RWPE2 (cell line): ENCODE results near the gene TPSD1.

ENCODE experiments used
- ATAC-seq: fragments of 200-7000 bp; cut with Tn5 transposase; 3 replicates; pipeline ENCODE4 v1.9.1; 2021; ENCODE audit warnings: low read depth
- DNase-seq: peaks from one replicate; pipeline ENCODE4 v3.0.0-alpha.2; 2020; ENCODE audit warnings: low spot score
- H3K27ac ChIP-seq: fragments of 450-650 bp; 2 replicates; pipeline ENCODE4 v1.5.1; 2017; ENCODE audit warnings: mild to moderate bottlenecking; ENCODE audit not compliant: poor library complexity, severe bottlenecking
- H3K27me3 ChIP-seq: fragments of 250-450 bp; sonication (Bioruptor Pico); 2 replicates; pipeline ENCODE4 v1.5.1; 2021; ENCODE audit warnings: mild to moderate bottlenecking, moderate library complexity; ENCODE audit not compliant: insufficient read depth, poor library complexity, severe bottlenecking
- H3K36me3 ChIP-seq: fragments of 250-450 bp; sonication (Bioruptor Pico); 2 replicates; pipeline ENCODE4 v1.5.1; 2020; ENCODE audit warnings: low read depth, mild to moderate bottlenecking, moderate library complexity
- H3K4me1 ChIP-seq: fragments of 250-450 bp; sonication (Bioruptor Pico); 2 replicates; pipeline ENCODE4 v1.5.1; 2021; ENCODE audit warnings: mild to moderate bottlenecking, moderate library complexity; ENCODE audit not compliant: insufficient read depth, poor library complexity, severe bottlenecking
- H3K4me3 ChIP-seq: fragments of 250-450 bp; sonication (Bioruptor Pico); 2 replicates; pipeline ENCODE4 v1.5.1; 2021; ENCODE audit warnings: mild to moderate bottlenecking, moderate library complexity; ENCODE audit not compliant: severe bottlenecking
- H3K9me3 ChIP-seq: fragments of 250-450 bp; sonication (Bioruptor Pico); 2 replicates; pipeline ENCODE4 v1.5.1; 2021; ENCODE audit warnings: mild to moderate bottlenecking, moderate library complexity; ENCODE audit not compliant: severe bottlenecking
- CTCF ChIP-seq: fragments of 450-650 bp; IDR thresholded peaks from one replicate; pipeline ENCODE4 v1.5.1; 2017; ENCODE audit warnings: mild to moderate bottlenecking, moderate library complexity; ENCODE audit not compliant: poor library complexity, severe bottlenecking

TPSD1 gene

DNA sequence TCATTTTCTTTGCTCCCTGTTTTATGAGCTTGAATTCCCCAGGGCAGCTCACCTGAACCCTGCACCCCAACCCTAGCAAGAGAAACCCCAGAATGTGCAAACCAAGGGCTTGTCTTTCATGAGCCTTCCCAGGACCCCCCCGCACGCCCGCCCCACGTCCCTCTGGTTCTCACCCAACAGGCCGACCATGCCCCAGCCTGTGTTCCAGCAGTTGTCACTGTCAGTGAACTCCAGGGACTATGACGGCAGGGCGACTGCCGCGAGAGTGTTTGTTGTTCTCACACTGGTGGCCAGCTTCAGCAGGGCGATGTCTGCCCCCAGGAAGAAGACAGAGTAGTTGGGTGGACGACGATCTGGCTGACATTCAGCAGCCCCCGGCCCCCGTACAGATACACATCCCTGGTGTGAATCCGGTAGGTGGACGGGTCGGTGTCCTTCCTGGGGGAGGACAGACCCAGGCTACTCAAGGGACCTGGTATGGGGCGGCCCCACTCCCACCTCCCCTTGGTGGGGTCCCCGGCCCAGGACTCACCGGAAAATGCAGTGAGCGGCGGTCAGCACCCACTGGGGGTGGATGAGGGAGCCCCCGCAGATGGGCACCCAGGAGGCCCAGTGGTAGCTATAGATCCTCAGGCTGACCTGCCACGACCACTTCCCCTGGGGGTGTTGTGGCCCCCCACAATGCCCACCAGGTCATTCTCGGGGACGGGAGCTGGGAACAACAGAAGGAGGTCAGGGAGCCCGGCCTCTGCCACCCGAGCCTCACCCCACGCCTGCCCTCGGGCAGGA, 20.1 kb downstream of the TPSD1 start:
- no peak for TF ChIP-seq CTCF
- H3K36me3 ChIP-seq = no peaks in the 10 kb centered on the region
- no peak overlapping the region for H3K27ac ChIP-seq
- H3K9me3 ChIP-seq = no peaks in the 10 kb centered on the region
- DNase-seq (peak; percentile 60), ATAC-seq (no peak)
- H3K27me3 ChIP-seq = peaks cover 6% of the 10 kb centered on the region
- H3K4me3 ChIP-seq = no peak overlapping the region
- H3K4me1 ChIP-seq = no peaks in the 10 kb centered on the region

DNA sequence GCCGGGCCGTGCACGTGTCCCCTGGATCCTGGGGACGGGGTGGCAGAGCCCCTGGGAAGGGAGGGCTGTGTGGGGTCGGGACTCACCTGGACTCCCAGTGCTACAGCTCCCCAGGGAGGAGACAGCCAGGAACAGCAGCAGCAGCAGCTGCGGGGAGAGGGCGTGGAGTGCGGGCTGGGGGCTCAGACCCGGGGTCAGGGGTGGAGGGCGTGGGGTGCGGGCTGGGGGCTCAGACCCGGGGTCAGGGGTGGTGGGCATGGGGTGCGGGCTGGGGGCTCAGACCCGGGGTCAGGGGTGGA, 20.7 kb downstream of the TPSD1 start:
- TF ChIP-seq CTCF = no peak

GRCh38 chr16:1277151-1277598, 21.3 kb downstream of the TPSD1 start:
- peak; percentile 59 for DNase-seq
- H3K9me3 ChIP-seq = no peaks in the 10 kb centered on the region
- no peaks in the 10 kb centered on the region for H3K36me3 ChIP-seq
- peaks cover 6% of the 10 kb centered on the region for H3K27me3 ChIP-seq
- no peak overlapping the region for H3K4me3 ChIP-seq
- ATAC-seq = no peak
- no peaks in the 10 kb centered on the region for H3K4me1 ChIP-seq
- H3K27ac ChIP-seq = no peak overlapping the region
- TF ChIP-seq CTCF = no peak

More for the DNA sequence above, 20.7 kb downstream of the TPSD1 start:
- H3K27ac ChIP-seq = no peak overlapping the region
- no peak for DNase-seq
- no peaks in the 10 kb centered on the region for H3K9me3 ChIP-seq
- no peak for ATAC-seq
- no peak overlapping the region for H3K4me3 ChIP-seq
- H3K36me3 ChIP-seq = no peaks in the 10 kb centered on the region
- H3K4me1 ChIP-seq = no peaks in the 10 kb centered on the region
- peaks cover 6% of the 10 kb centered on the region for H3K27me3 ChIP-seq

GRCh38 chr16:1277617-1278282, 21.9 kb downstream of the TPSD1 start:
- H3K27ac ChIP-seq = no peak overlapping the region
- ATAC-seq (no peak), DNase-seq (no peak)
- no peaks in the 10 kb centered on the region for H3K9me3 ChIP-seq
- no peaks in the 10 kb centered on the region for H3K4me1 ChIP-seq
- H3K4me3 ChIP-seq = no peak overlapping the region
- no peak for TF ChIP-seq CTCF
- H3K36me3 ChIP-seq = no peaks in the 10 kb centered on the region
- peaks cover 3% of the 10 kb centered on the region for H3K27me3 ChIP-seq

DNA sequence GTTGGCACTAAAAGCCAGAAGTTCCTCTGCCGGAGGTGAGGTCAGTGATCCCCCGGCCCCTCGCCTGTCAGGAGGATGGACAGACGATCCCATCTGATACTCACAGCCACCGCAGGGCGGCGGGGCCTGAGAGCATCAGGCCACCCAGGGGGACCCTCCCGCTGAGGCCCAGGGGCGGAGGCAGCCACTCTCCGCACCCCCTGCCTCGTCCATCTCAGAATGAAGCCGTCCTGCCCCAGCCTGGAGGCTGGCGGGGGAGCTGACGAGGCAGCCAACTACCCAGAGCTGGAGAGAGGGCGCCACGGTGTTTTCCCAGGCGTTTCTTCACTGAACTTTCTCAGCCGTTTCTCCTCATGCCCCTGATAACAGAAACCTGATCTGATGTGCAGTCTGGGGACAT, 22.6 kb downstream of the TPSD1 start:
- Histone ChIP-seq H3K9me3 (no peaks in the 10 kb centered on the region), H3K27ac (no peak overlapping the region), H3K27me3 (peaks cover 3% of the 10 kb centered on the region), H3K4me1 (no peaks in the 10 kb centered on the region), H3K36me3 (no peaks in the 10 kb centered on the region), H3K4me3 (no peak overlapping the region)
- peak; percentile 24; the same call in 1 of the 3 replicates for ATAC-seq
- TF ChIP-seq CTCF = no peak
- DNase-seq = no peak
